ENCODE results near the gene GNG3.

DNA sequence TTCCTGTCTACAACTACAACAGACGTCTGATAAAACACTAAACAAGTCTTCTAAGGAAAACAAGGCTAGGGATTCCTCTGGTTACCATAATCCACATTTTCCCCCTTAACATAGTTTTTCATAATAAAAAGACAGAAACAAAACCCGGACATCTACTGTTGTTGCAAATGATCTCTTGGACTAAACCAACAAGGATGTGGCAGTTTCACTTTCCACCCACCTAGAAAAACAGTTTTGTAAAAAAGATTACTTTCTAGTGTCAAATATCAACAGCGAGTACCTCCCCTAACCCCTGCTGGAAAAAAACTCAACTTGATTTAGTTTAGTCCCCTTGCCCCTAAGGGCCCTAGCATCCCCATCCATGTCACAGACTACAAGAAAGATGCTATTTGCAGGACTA is 5.4 kb downstream of the GNG3 start:
- TF ChIP-seq, protein P1, sequence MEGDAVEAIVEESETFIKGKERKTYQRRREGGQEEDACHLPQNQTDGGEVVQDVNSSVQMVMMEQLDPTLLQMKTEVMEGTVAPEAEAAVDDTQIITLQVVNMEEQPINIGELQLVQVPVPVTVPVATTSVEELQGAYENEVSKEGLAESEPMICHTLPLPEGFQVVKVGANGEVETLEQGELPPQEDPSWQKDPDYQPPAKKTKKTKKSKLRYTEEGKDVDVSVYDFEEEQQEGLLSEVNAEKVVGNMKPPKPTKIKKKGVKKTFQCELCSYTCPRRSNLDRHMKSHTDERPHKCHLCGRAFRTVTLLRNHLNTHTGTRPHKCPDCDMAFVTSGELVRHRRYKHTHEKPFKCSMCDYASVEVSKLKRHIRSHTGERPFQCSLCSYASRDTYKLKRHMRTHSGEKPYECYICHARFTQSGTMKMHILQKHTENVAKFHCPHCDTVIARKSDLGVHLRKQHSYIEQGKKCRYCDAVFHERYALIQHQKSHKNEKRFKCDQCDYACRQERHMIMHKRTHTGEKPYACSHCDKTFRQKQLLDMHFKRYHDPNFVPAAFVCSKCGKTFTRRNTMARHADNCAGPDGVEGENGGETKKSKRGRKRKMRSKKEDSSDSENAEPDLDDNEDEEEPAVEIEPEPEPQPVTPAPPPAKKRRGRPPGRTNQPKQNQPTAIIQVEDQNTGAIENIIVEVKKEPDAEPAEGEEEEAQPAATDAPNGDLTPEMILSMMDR (IDR thresholded peaks at IDR 0.05), result no peak
- TF ChIP-seq POLR2A (IDR thresholded peaks at IDR 0.05), result no peak
